Stromal cell of bone marrow (primary cell): ENCODE data around the gene TMEM225B.
"Not testable (repeated sequence)": the region's sequence is repeated elsewhere in the genome, so short reads cannot be mapped to it uniquely, and the experiment has no call there.

Experiments used
- DNase-seq: peaks from one replicate; pipeline ENCODE4 v3.0.0-alpha.2; 2012; ENCODE audit warnings: low read depth

TMEM225B gene

GRCh38 chr7:99623091-99623693 lies 25.1 kb downstream of the TMEM225B start:
- DNase-seq, result no peak

GRCh38 chr7:99623702-99624447 lies 25.8 kb downstream of the TMEM225B start:
- DNase-seq, result no peak

- no peak for DNase-seq
Measured at GRCh38 chr7:99624484-99624883, 26.4 kb downstream of the TMEM225B start.

GRCh38 chr7:99625321-99625720 lies 27.3 kb downstream of the TMEM225B start:
- no peak for DNase-seq

GRCh38 chr7:99625961-99626360 lies 27.9 kb downstream of the TMEM225B start:
- no peak for DNase-seq

GRCh38 chr7:99626661-99627060 lies 28.6 kb downstream of the TMEM225B start:
- no peak for DNase-seq

- no peak for DNase-seq
Measured at GRCh38 chr7:99627513-99627912, 29.4 kb downstream of the TMEM225B start.

GRCh38 chr7:99628471-99629465 lies 30.7 kb downstream of the TMEM225B start:
- no peak for DNase-seq

GRCh38 chr7:99629643-99630042 lies 31.6 kb downstream of the TMEM225B start:
- DNase-seq, result no peak

GRCh38 chr7:99631295-99632109 lies 33.4 kb downstream of the TMEM225B start:
- peak; percentile 36 for DNase-seq

- not testable (repeated sequence) for DNase-seq
Measured at GRCh38 chr7:99637414-99637813, 39.3 kb downstream of the TMEM225B start.

GRCh38 chr7:99638731-99639130 lies 40.7 kb downstream of the TMEM225B start:
- no peak for DNase-seq

GRCh38 chr7:99639267-99639666 lies 41.2 kb downstream of the TMEM225B start:
- no peak for DNase-seq

GRCh38 chr7:99642027-99642426 lies 44.0 kb downstream of the TMEM225B start:
- no peak for DNase-seq

- no peak for DNase-seq
Measured at GRCh38 chr7:99643464-99643863, 45.4 kb downstream of the TMEM225B start.

- no peak for DNase-seq
Measured at GRCh38 chr7:99644431-99644830, 46.4 kb downstream of the TMEM225B start.

- DNase-seq, result no peak
Measured at GRCh38 chr7:99645590-99645989, 47.5 kb downstream of the TMEM225B start.

GRCh38 chr7:99648843-99649242 lies 50.8 kb downstream of the TMEM225B start:
- DNase-seq, result no peak

GRCh38 chr7:99651290-99651689 lies 53.2 kb downstream of the TMEM225B start:
- DNase-seq, result no peak

- DNase-seq, result no peak
Measured at GRCh38 chr7:99652671-99653070, 54.6 kb downstream of the TMEM225B start.

GRCh38 chr7:99653269-99653668 lies 55.2 kb downstream of the TMEM225B start:
- not testable (repeated sequence) for DNase-seq

- no peak for DNase-seq
Measured at GRCh38 chr7:99653754-99654153, 55.7 kb downstream of the TMEM225B start.
